ENCODE measurements around the gene KRT37. TPM values are rescaled to one million over a fixed set of nuclear protein-coding genes. Genes with fewer than 3 reads are reported as not detected.

KRT37 gene
- total and polyA plus RNA-seq, 3 donors from 2014 or later = not detected

DNA sequence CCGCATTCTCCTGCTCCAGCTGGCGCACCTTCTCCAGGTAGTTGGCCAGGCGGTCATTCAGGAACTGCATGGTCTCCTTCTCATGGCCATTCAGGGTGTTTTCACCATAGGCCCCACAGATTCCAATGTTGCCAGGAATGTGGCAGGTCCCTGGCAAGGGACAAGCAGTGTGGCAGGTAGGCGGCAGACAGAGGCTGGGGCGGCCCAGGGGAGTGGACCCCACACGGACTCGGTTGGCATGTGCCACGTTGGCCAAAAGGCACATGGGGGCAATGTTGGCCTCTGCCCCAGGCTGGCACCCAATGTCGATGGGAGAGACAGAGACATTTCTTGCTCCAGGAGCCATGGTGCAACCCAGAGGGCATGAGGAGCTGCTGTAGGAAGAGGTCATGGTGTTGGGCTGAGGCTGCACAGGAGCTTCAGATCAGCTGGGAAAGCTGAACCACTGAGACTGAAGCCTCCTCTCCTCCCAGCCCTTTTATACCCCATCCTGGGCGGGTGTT lies 16.2 kb upstream of the KRT37 start, which contains the start of gene KRT38:
Gene KRT38 (minus strand): TSS at position 453 of the 503 bp plus-strand sequence. CDS start 62 bp downstream, at position 391.
- WGBS, 2 donors = 96 to 100% methylated on average over 5 to 10 of the region's 10 CpGs
- Histone ChIP-seq H3K27ac (no peak within 1 kb of the TSS), H3K27me3 (no peaks in the 10 kb centered on the region), H3K36me3 (ENCODE audit: low read depth, missing control alignments) (no peaks in the 10 kb centered on the region), H3K4me1 (no peaks in the 10 kb centered on the region), H3K9me3 (no peaks in the 10 kb centered on the region), H3K4me3 (no peak within 1 kb of the TSS)
- no peak for TF ChIP-seq POLR2A (IDR thresholded peaks at IDR 0.05)
- TF ChIP-seq, protein P1, sequence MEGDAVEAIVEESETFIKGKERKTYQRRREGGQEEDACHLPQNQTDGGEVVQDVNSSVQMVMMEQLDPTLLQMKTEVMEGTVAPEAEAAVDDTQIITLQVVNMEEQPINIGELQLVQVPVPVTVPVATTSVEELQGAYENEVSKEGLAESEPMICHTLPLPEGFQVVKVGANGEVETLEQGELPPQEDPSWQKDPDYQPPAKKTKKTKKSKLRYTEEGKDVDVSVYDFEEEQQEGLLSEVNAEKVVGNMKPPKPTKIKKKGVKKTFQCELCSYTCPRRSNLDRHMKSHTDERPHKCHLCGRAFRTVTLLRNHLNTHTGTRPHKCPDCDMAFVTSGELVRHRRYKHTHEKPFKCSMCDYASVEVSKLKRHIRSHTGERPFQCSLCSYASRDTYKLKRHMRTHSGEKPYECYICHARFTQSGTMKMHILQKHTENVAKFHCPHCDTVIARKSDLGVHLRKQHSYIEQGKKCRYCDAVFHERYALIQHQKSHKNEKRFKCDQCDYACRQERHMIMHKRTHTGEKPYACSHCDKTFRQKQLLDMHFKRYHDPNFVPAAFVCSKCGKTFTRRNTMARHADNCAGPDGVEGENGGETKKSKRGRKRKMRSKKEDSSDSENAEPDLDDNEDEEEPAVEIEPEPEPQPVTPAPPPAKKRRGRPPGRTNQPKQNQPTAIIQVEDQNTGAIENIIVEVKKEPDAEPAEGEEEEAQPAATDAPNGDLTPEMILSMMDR (IDR thresholded peaks at IDR 0.05) = no peak
- DNase-seq = no peak
- intact Hi-C loops (cut with DNase I; ENCODE audit: low total_unique reads) = loop anchor here (10.0 kb wide), 1 partner anchor 76 kb away; the partner anchor contains the start of gene KRT33B

DNA sequence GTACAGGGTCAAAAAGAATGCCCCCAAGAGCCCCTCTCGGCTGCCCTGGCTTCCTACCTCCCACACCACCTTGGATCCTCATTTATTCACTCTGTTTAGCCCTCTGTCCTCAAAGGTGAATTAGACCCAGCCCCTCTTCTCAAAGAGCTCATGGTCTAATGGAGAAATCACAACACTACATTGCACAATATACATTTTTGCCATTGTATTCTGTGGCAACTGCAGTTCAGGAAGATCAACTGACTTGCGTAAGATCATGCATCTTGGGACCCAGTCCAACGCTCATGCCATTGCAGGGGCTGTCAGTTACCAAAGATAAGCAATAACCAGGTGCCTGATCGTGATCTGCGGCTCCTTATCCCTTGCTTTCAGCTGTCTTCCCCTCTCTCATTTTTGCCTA lies 15.0 kb upstream of the KRT37 start:
- intact Hi-C loops (cut with DNase I; ENCODE audit: low total_unique reads) = no loop called here
- 73 to 89% methylated on average over 4 to 5 of the region's 5 CpGs for WGBS, 2 donors
- H3K27me3 ChIP-seq = no peaks in the 10 kb centered on the region

DNA sequence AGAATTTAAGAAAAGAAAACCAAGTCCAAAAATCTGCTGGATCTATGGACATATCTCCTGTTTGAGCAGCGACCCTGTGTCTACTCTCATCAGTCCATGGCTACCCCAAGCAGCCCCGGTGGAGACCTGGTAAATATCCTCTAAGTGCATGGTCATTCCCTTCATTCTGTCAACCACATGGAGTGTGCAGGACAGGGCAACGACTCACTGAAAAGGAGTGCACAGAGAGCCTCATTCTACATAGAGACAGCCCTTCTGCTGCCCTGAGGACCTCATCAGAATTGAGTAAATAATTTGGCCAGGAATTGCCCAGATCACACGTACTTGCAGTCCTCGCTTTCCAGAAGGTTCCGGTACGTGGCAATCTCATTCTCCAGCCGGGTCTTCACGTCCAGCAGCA lies 13.4 kb upstream of the KRT37 start:
- no peaks in the 10 kb centered on the region for H3K27me3 ChIP-seq

More for the DNA sequence above, 15.0 kb upstream of the KRT37 start:
- Histone ChIP-seq H3K27ac (no peak overlapping the region), H3K4me1 (no peaks in the 10 kb centered on the region), H3K36me3 (ENCODE audit: low read depth, missing control alignments) (no peaks in the 10 kb centered on the region), H3K9me3 (no peaks in the 10 kb centered on the region), H3K4me3 (no peak overlapping the region)
- DNase-seq = no peak
- TF ChIP-seq, protein P1 (IDR thresholded peaks at IDR 0.05) = no peak
- TF ChIP-seq POLR2A (IDR thresholded peaks at IDR 0.05) = no peak

DNA sequence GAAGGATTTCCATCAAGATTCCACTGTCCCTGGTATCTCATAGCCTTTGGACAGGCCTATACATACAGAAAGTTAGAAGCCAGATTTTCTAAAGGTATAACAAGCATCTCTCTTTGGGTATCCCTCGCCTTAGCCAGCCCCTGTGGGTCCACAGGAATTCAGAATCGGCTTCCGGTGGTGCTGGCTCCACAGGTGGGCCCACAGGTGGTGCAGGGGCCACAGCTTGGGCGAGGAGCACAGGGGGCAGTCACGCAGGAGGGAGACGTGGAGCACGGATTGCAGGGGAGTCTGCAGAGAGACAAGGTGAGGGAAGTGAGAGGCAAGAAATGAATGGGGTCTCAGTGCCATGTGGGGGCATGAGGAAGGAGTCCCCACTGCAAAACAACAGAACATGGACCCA lies 12.9 kb upstream of the KRT37 start:
- H3K27ac ChIP-seq = no peak overlapping the region
- H3K4me3 ChIP-seq = no peak overlapping the region
- no peaks in the 10 kb centered on the region for H3K4me1 ChIP-seq
- 78 to 94% methylated on average over 6 to 7 of the region's 7 CpGs for WGBS, 2 donors
- no peaks in the 10 kb centered on the region for H3K9me3 ChIP-seq
- DNase-seq = no peak
- H3K27me3 ChIP-seq = no peaks in the 10 kb centered on the region
- no peaks in the 10 kb centered on the region for H3K36me3 ChIP-seq (ENCODE audit: low read depth, missing control alignments)
- TF ChIP-seq, protein P1 (IDR thresholded peaks at IDR 0.05) = no peak
- TF ChIP-seq POLR2A (IDR thresholded peaks at IDR 0.05) = no peak
- intact Hi-C loops (cut with DNase I; ENCODE audit: low total_unique reads) = no loop called here

More for the DNA sequence above, 13.4 kb upstream of the KRT37 start:
- H3K36me3 ChIP-seq (ENCODE audit: low read depth, missing control alignments) = no peaks in the 10 kb centered on the region
- no peaks in the 10 kb centered on the region for H3K4me1 ChIP-seq
- TF ChIP-seq, protein P1 (IDR thresholded peaks at IDR 0.05) = no peak
- no peak for TF ChIP-seq POLR2A (IDR thresholded peaks at IDR 0.05)
- H3K27ac ChIP-seq = no peak overlapping the region
- no peak for DNase-seq
- whole genome bisulfite sequencing, 2 donors = 92 to 94% methylated on average over 3 to 9 of the region's 9 CpGs
- intact Hi-C loops (cut with DNase I; ENCODE audit: low total_unique reads) = no loop called here
- no peaks in the 10 kb centered on the region for H3K9me3 ChIP-seq
- no peak overlapping the region for H3K4me3 ChIP-seq

DNA sequence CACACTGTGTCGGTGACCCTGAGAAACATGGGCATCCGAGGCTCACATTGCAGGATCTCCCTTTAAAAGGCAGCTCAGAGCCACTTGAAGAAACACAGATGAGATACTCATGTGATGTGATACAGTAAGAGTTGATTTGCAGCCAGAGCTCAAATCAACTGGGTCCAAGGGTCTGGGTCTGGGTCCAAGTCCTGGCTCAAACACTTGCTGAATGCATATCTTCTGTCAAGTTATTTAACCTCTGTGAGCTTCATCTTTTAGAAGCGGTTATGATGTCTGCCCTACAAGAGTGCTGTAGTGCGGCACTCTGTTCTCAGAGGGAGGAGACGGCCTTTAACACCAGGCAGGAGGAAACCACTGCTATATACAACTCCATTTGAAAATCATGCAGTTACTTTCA lies 10.0 kb upstream of the KRT37 start:
- no peaks in the 10 kb centered on the region for H3K9me3 ChIP-seq
- intact Hi-C loops (cut with DNase I; ENCODE audit: low total_unique reads) = no loop called here
- H3K4me1 ChIP-seq = no peaks in the 10 kb centered on the region
- WGBS, 2 donors = 40 to 48% methylated on average over 5 of the region's 5 CpGs
- no peaks in the 10 kb centered on the region for H3K27me3 ChIP-seq
- DNase-seq = no peak
- H3K27ac ChIP-seq = no peak overlapping the region
- no peaks in the 10 kb centered on the region for H3K36me3 ChIP-seq (ENCODE audit: low read depth, missing control alignments)
- TF ChIP-seq, protein P1 (IDR thresholded peaks at IDR 0.05) = no peak
- TF ChIP-seq POLR2A (IDR thresholded peaks at IDR 0.05) = no peak
- no peak overlapping the region for H3K4me3 ChIP-seq

Measured in testis (tissue), 3 donors.